Uterus (tissue), 4 donors: Measurements from ENCODE around the gene TCP11L1. TPM values are rescaled to one million over a fixed set of nuclear protein-coding genes. Genes with fewer than 3 reads are reported as not detected.

Experiments used
- DNase-seq, 2 donors: peaks; one replicate each; pipeline ENCODE4 v3.0.0-alpha.2; 2019 to 2020
- H3K27ac ChIP-seq, 2 donors: fragments of 200-600 bp; sonication (generic); 1 replicate in 1 of 2; 2 replicates in 1 of 2; pipeline ENCODE4 v1.5.1; 2016 to 2018
- H3K27me3 ChIP-seq, 2 donors: fragments of 200-600 bp; sonication (generic); one replicate each; pipeline ENCODE4 v1.5.1; 2018 to 2019; ENCODE audit warnings: control low read depth in 1 of 2
- H3K36me3 ChIP-seq, 2 donors: fragments of 200-600 bp; sonication (generic); one replicate each; pipeline ENCODE4 v1.5.1; 2019; ENCODE audit warnings: control low read depth in 1 of 2
- H3K4me1 ChIP-seq, 2 donors: fragments of 200-600 bp; sonication (generic); one replicate each; pipeline ENCODE4 v1.5.1; 2018 to 2019; ENCODE audit warnings: control low read depth in 1 of 2
- H3K4me3 ChIP-seq, 2 donors: fragments of 200-600 bp; sonication (generic); 1 replicate in 1 of 2; 2 replicates in 1 of 2; pipeline ENCODE4 v1.5.1; 2018 to 2019; ENCODE audit warnings: mild to moderate bottlenecking in 1 of 2
- H3K9me3 ChIP-seq, 2 donors: fragments of 200-600 bp; sonication (generic); one replicate each; pipeline ENCODE4 v1.5.1; 2019; ENCODE audit warnings: control low read depth in 1 of 2
- CTCF ChIP-seq, 4 experiments: fragments of 200-600 bp in 2 of 4; fragments of 450-650 bp in 2 of 4; sonication (generic) in 2 of 4; IDR thresholded peaks; one replicate each; pipeline ENCODE4 v1.5.1; 2016 to 2019; ENCODE audit warnings: antibody characterized with exemption in 4 of 4, mild to moderate bottlenecking in 2 of 4, moderate library complexity in 1 of 4
- POLR2A ChIP-seq, 2 donors: fragments of 450-650 bp; IDR thresholded peaks; one replicate each; pipeline ENCODE4 v1.6.1; 2016; ENCODE audit warnings: antibody characterized with exemption in 2 of 2, mild to moderate bottlenecking in 1 of 2, moderate library complexity in 1 of 2
- intact Hi-C: fragments of 100-400 bp; cut with DNase I; formaldehyde crosslinking; loops from one replicate; pipeline ENCODE4 v1.15.1; 2023; ENCODE audit warnings: low total_unique reads
- total RNA-seq, 4 donors: library from RNA; depleted of rRNA in 3 of 4; stranded (reverse); fragments of >200 nt in 3 of 4; gene quantifications; one replicate each; pipeline versions ENCODE4 v1.1.0 to v1.2.4, GENCODE V29; 2014 to 2023
- donor health status: DM: yes; HTN: yes; CAD: no.

Gene TCP11L1
- total RNA-seq, 4 donors from 2014 or later, result 4.6 to 26.8 (median 23.3) TPM

- Histone ChIP-seq H3K9me3 (no peaks in the 10 kb centered on the region), H3K27ac (no peak overlapping the region), H3K4me1 (no peaks in the 10 kb centered on the region), H3K36me3 (no peaks in the 10 kb centered on the region), H3K4me3 (no peak overlapping the region), H3K27me3 (no peaks in the 10 kb centered on the region)
- intact Hi-C loops, result no loop called here
- no peak for DNase-seq
- TF ChIP-seq CTCF (IDR thresholded peaks at IDR 0.05) (no peak), POLR2A (IDR thresholded peaks at IDR 0.05) (no peak)
Observed at GRCh38 chr11:33052231-33052630, 12.9 kb downstream of the TCP11L1 start.

- no peak for TF ChIP-seq CTCF (IDR thresholded peaks at IDR 0.05)
- TF ChIP-seq POLR2A (IDR thresholded peaks at IDR 0.05), result no peak
- DNase-seq, result no peak
- Histone ChIP-seq H3K36me3 (no peaks in the 10 kb centered on the region), H3K4me3 (no peak overlapping the region), H3K4me1 (no peaks in the 10 kb centered on the region), H3K27ac (no peak overlapping the region), H3K27me3 (no peaks in the 10 kb centered on the region), H3K9me3 (no peaks in the 10 kb centered on the region)
- intact Hi-C loops, result no loop called here
Observed at GRCh38 chr11:33055375-33055774, 16.0 kb downstream of the TCP11L1 start.

GRCh38 chr11:33057284-33057683 is 17.9 kb downstream of the TCP11L1 start:
- intact Hi-C loops, result no loop called here
- no peaks in the 10 kb centered on the region for H3K27me3 ChIP-seq
- no peak for TF ChIP-seq CTCF (IDR thresholded peaks at IDR 0.05)
- no peak for TF ChIP-seq POLR2A (IDR thresholded peaks at IDR 0.05)
- DNase-seq, result no peak
- no peaks in the 10 kb centered on the region for H3K4me1 ChIP-seq
- no peak overlapping the region for H3K4me3 ChIP-seq
- no peaks in the 10 kb centered on the region for H3K9me3 ChIP-seq
- no peaks in the 10 kb centered on the region for H3K36me3 ChIP-seq
- no peak overlapping the region for H3K27ac ChIP-seq

GRCh38 chr11:33059331-33060007 is 20.1 kb downstream of the TCP11L1 start:
- DNase-seq, result no peak
- Histone ChIP-seq H3K9me3 (no peaks in the 10 kb centered on the region), H3K36me3 (no peaks in the 10 kb centered on the region), H3K27me3 (no peaks in the 10 kb centered on the region), H3K4me3 (no peak overlapping the region), H3K27ac (no peak overlapping the region), H3K4me1 (peaks cover 0 to 3% of the 10 kb centered on the region in 2 donors)
- TF ChIP-seq CTCF (IDR thresholded peaks at IDR 0.05), result no peak
- TF ChIP-seq POLR2A (IDR thresholded peaks at IDR 0.05), result no peak
- intact Hi-C loops, result loop anchor here (10.0 kb wide), 2 partner anchors 95 to 255 kb away; no protein-coding TSS in a partner anchor

- Histone ChIP-seq H3K4me1 (peaks cover 0 to 3% of the 10 kb centered on the region in 2 donors), H3K27ac (no peak overlapping the region), H3K36me3 (no peaks in the 10 kb centered on the region), H3K9me3 (no peaks in the 10 kb centered on the region), H3K27me3 (no peaks in the 10 kb centered on the region), H3K4me3 (no peak overlapping the region)
- no peak for DNase-seq
- TF ChIP-seq CTCF (IDR thresholded peaks at IDR 0.05) (no peak), POLR2A (IDR thresholded peaks at IDR 0.05) (no peak)
- intact Hi-C loops, result loop anchor here (10.0 kb wide), 2 partner anchors 95 to 255 kb away; no protein-coding TSS in a partner anchor
Observed at GRCh38 chr11:33060271-33060670, 20.9 kb downstream of the TCP11L1 start.
